Gastrocnemius medialis (tissue), 4 donors: Measurements from ENCODE around the gene AKAP7. TPM values are rescaled to one million over a fixed set of nuclear protein-coding genes. Genes with fewer than 3 reads are reported as not detected.
A peak's percentile ranks its signal among the peaks of the same experiment; 100 is the strongest.

Experiments used
- ATAC-seq, 2 donors: fragments of 150-250 bp; one replicate each; pipeline ENCODE4 v1.9.1; 2016
- DNase-seq, 2 donors: peaks; one replicate each; pipeline ENCODE4 v3.0.0-alpha.2; 2019
- H3K27ac ChIP-seq, 4 donors: fragments of 200-600 bp; sonication (generic); 1 replicate in 1 of 4; 2 replicates in 3 of 4; pipeline ENCODE4 v1.5.1; 2016 to 2018; ENCODE audit warnings: mild to moderate bottlenecking in 2 of 4, moderate library complexity in 1 of 4
- H3K27me3 ChIP-seq, 3 donors: fragments of 200-600 bp; sonication (generic) in 2 of 3; 1 replicate in 1 of 3; 2 replicates in 2 of 3; pipeline versions ENCODE4 v1.5.1 to v1.6.0; 2016 to 2019; ENCODE audit warnings: mild to moderate bottlenecking in 1 of 3, moderate library complexity in 1 of 3
- H3K36me3 ChIP-seq, 2 donors: fragments of 200-600 bp; sonication (generic) in 1 of 2; one replicate each; pipeline ENCODE4 v1.5.1; 2017 to 2018
- H3K4me1 ChIP-seq, 2 donors: fragments of 200-600 bp; sonication (generic) in 1 of 2; one replicate each; pipeline ENCODE4 v1.5.1; 2016 to 2017; ENCODE audit warnings: mild to moderate bottlenecking in 2 of 2
- H3K4me3 ChIP-seq, 4 donors: fragments of 200-600 bp; sonication (generic) in 3 of 4; 1 replicate in 1 of 4; 2 replicates in 3 of 4; pipeline ENCODE4 v1.5.1; 2016 to 2019; ENCODE audit warnings: mild to moderate bottlenecking in 2 of 4
- H3K9me3 ChIP-seq, 3 donors: fragments of 200-600 bp; sonication (generic) in 2 of 3; 1 replicate in 1 of 3; 2 replicates in 2 of 3; pipeline ENCODE4 v1.5.1; 2016 to 2019
- POLR2A ChIP-seq, 2 donors: fragments of 450-650 bp; IDR thresholded peaks; one replicate each; pipeline ENCODE4 v1.6.1; 2017; ENCODE audit warnings: antibody characterized with exemption in 2 of 2, mild to moderate bottlenecking in 2 of 2, moderate library complexity in 2 of 2
- in situ Hi-C, 4 donors: fragments of 200-750 bp; cut with MboI; loops; one replicate each; pipeline versions ENCODE4 v1.15.0 to v1.8.0; 2017; ENCODE audit warnings: low sequenced_read_pairs in 4 of 4
- intact Hi-C: fragments of 100-400 bp; cut with DNase I; formaldehyde crosslinking; loops from one replicate; pipeline ENCODE4 v1.15.1; 2023; ENCODE audit warnings: low total_unique reads
- total RNA-seq, 4 donors: library from RNA; depleted of rRNA; stranded (reverse); fragments of >200 nt; gene quantifications; one replicate each; pipeline versions ENCODE4 v1.1.0 to v1.2.3, GENCODE V29; 2016
- TF ChIP-seq, protein P1 (sequence below), 5 experiments: fragments of 450-650 bp in 3 of 5; fragments of 200-600 bp in 2 of 5; sonication (generic) in 2 of 5; IDR thresholded peaks in 4 of 5; conservative IDR thresholded peaks in 1 of 5; 1 replicate in 4 of 5; 2 replicates in 1 of 5; pipeline ENCODE4 v1.5.1; 2016 to 2019; ENCODE audit warnings: antibody characterized with exemption in 5 of 5, mild to moderate bottlenecking in 3 of 5, moderate library complexity in 3 of 5

The AKAP7 gene
- total RNA-seq, 4 donors from 2014 or later: 5.2 to 14.6 (median 7.5) TPM

DNA sequence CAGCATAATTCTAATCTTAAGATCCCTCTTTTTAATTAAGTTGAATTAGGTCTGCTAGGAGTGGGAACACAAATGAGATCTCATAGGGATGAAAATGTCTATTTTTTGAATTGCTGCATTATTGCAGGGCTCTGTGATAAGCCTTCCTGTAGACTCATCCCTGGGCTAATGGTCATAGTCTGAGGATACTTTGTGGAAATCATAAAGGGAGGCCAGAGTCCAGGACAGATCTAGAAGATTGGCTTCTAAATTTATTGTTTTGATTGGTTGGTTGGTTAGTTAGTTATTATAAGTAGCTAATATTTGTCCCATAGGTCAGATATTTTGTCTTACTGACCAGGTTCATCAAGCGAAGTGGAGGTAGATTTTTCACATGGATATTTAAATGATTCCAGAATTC is 142.3 kb downstream of the AKAP7 start:
- Histone ChIP-seq H3K27ac (no peak overlapping the region), H3K4me3 (no peak overlapping the region), H3K36me3 (no peaks in the 10 kb centered on the region), H3K9me3 (no peaks in the 10 kb centered on the region), H3K27me3 (no peaks in the 10 kb centered on the region), H3K4me1 (no peaks in the 10 kb centered on the region)
- DNase-seq (no peak), ATAC-seq (no peak)
- in situ Hi-C loops (no loop called here), intact Hi-C loops (no loop called here)
- TF ChIP-seq, protein P1, sequence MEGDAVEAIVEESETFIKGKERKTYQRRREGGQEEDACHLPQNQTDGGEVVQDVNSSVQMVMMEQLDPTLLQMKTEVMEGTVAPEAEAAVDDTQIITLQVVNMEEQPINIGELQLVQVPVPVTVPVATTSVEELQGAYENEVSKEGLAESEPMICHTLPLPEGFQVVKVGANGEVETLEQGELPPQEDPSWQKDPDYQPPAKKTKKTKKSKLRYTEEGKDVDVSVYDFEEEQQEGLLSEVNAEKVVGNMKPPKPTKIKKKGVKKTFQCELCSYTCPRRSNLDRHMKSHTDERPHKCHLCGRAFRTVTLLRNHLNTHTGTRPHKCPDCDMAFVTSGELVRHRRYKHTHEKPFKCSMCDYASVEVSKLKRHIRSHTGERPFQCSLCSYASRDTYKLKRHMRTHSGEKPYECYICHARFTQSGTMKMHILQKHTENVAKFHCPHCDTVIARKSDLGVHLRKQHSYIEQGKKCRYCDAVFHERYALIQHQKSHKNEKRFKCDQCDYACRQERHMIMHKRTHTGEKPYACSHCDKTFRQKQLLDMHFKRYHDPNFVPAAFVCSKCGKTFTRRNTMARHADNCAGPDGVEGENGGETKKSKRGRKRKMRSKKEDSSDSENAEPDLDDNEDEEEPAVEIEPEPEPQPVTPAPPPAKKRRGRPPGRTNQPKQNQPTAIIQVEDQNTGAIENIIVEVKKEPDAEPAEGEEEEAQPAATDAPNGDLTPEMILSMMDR (IDR thresholded peaks at IDR 0.05 in 4 of 5, conservative IDR thresholded peaks at IDR 0.05 in 1 of 5): no peak

DNA sequence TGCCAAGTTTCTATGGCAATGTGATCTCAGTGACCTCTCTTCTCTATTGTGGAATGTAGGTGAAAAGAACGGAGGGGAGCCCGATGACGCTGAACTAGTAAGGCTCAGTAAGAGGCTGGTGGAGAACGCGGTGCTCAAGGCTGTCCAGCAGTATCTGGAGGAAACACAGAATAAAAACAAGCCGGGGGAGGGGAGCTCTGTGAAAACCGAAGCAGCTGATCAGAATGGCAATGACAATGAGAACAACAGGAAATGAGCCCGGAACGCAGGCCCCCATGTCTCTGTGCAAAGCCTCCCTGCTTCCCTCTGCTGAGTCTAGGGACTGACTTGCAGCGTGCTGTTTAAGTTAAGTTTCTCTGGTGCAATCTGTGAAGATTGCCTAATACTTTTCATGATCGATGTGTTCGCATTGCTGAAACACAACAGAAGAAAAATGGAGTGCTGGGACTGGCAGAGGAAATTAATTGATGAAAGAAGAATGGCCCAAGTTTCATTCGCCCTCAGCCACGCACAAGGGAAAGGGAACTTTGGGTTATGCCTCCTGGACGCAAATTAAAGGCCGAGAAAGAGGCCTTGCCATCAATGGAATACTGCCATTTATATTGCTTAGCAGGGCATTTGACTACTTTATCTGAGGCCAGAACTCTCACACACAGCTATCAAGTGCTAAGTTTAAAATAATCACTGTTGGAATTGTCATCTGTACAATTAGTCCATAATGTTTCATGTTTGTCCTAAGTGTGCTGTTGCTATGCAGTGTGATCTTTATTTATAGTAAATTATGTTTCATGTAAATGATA is 146.4 kb downstream of the AKAP7 start:
- ATAC-seq: no peak
- Histone ChIP-seq H3K27me3 (no peaks in the 10 kb centered on the region), H3K4me3 (no peak overlapping the region), H3K4me1 (no peaks in the 10 kb centered on the region), H3K36me3 (no peaks in the 10 kb centered on the region), H3K27ac (no peak overlapping the region), H3K9me3 (no peaks in the 10 kb centered on the region)
- in situ Hi-C loops (no loop called here), intact Hi-C loops (no loop called here)
- TF ChIP-seq POLR2A (IDR thresholded peaks at IDR 0.05): no peak
- DNase-seq: peak; percentile 21 to 25

DNA sequence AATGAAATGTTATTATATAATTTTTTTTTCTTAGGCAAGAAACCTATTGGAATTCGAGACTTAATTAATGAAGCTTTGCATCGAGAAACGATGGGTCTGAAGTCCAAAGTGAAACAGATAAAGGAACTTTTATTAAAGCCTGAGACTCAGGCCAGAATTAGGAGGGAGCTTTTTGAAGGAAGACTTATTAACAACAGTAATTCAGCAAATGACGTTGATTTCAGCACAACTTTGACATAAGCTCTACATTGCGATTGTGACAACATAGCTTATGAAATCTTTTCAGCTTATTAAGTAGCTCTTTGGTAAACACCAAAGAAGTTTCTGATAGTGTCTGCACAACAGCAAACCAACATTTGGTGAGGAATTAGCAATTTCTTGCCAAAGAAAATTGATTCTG is 147.1 kb downstream of the AKAP7 start:
- in situ Hi-C loops (no loop called here), intact Hi-C loops (no loop called here)
- ATAC-seq (no peak), DNase-seq (no peak)
- TF ChIP-seq, protein P1 (IDR thresholded peaks at IDR 0.05 in 4 of 5, conservative IDR thresholded peaks at IDR 0.05 in 1 of 5): no peak
- TF ChIP-seq POLR2A (IDR thresholded peaks at IDR 0.05): no peak
- H3K9me3 ChIP-seq: no peaks in the 10 kb centered on the region
- H3K27ac ChIP-seq: no peak overlapping the region
- H3K27me3 ChIP-seq: no peaks in the 10 kb centered on the region
- no peaks in the 10 kb centered on the region for H3K4me1 ChIP-seq
- H3K4me3 ChIP-seq: no peak overlapping the region
- H3K36me3 ChIP-seq: no peaks in the 10 kb centered on the region

DNA sequence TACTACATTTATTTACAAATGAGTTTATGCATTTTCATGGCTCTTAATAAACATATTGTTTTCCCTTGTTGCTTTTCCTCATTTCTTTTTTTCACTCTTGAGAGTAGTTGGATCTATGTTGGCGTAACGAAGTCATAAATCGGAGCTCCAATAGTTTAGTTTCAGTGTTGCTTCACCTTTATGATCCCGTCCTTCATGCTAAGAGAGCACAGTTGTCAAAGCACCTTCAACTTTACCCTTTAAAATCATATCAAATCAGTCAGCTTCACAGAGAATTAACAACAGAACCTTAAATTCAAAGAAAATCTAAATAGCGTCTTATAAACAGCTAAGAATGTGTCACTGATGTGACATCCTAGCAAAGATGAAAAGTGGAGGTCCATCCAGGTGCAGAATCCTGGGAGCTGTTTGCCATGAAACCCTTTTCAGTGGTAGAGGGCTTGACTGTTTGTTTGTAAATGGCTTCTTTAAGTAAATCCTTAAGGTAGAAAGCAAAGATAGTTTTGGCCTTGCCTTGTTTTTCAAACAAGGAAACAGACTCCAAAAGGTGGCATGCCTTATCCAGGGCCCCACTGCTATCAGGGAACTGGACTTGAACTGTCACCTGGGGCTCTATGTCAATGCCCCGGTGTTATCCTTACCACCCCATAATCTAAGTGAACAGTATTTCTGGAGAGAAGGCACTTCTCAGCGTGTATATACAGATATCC is 148.4 kb downstream of the AKAP7 start:
- ATAC-seq (no peak), DNase-seq (no peak)
- Histone ChIP-seq H3K27me3 (no peaks in the 10 kb centered on the region), H3K36me3 (no peaks in the 10 kb centered on the region), H3K4me1 (no peaks in the 10 kb centered on the region), H3K9me3 (no peaks in the 10 kb centered on the region), H3K27ac (no peak overlapping the region), H3K4me3 (no peak overlapping the region)
- intact Hi-C loops (no loop called here), in situ Hi-C loops (no loop called here)
- no peak for TF ChIP-seq POLR2A (IDR thresholded peaks at IDR 0.05)

DNA sequence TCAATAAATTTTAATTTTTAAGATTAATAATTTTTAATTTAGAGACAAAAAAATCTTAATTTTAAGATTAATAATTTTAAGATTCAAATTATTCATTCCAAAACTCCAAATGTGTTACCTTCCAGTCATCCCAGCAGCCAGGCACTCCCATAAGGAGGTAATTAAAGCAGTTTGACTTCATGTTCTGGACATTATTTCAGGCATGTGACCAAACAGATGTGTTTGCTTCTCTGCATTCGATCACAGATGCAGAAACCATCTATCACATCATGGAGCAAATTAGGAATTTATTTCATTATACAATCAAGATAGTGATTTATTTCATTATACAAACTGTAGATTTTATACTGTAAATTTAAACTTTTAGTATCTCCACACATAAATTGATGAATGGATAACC is 150.3 kb downstream of the AKAP7 start:
- DNase-seq (no peak), ATAC-seq (no peak)
- Histone ChIP-seq H3K27ac (no peak overlapping the region), H3K27me3 (no peaks in the 10 kb centered on the region), H3K4me3 (no peak overlapping the region), H3K36me3 (no peaks in the 10 kb centered on the region), H3K9me3 (no peaks in the 10 kb centered on the region), H3K4me1 (no peaks in the 10 kb centered on the region)
- intact Hi-C loops (no loop called here), in situ Hi-C loops (no loop called here)
- TF ChIP-seq, protein P1 (IDR thresholded peaks at IDR 0.05 in 4 of 5, conservative IDR thresholded peaks at IDR 0.05 in 1 of 5): no peak
- TF ChIP-seq POLR2A (IDR thresholded peaks at IDR 0.05): no peak
